Activated T-cell treated with anti-CD3 and anti-CD28 coated beads for 24 hours (primary cell): Measurements from ENCODE around the gene ZNF497.
"Not testable (repeated sequence)": the region's sequence is repeated elsewhere in the genome, so short reads cannot be mapped to it uniquely, and the experiment has no call there.

Source experiments
- DNase-seq: peaks from one replicate; pipeline ENCODE4 v3.0.0-alpha.2; 2020; ENCODE audit warnings: low read depth

Gene ZNF497

GRCh38 chr19:58310685-58311084, 51.9 kb downstream of the ZNF497 start:
- DNase-seq: not testable (repeated sequence)

GRCh38 chr19:58307736-58308135, 54.8 kb downstream of the ZNF497 start:
- no peak for DNase-seq

GRCh38 chr19:58305932-58306323, 56.6 kb downstream of the ZNF497 start:
- no peak for DNase-seq

- DNase-seq: peak; percentile 93
Measured at GRCh38 chr19:58305065-58305931, 57.3 kb downstream of the ZNF497 start, which contains the start of gene ERVK3-1. Gene ERVK3-1 (plus strand): TSS chr19:58305377. CDS start chr19:58312169, 6,792 bp downstream.

DNA sequence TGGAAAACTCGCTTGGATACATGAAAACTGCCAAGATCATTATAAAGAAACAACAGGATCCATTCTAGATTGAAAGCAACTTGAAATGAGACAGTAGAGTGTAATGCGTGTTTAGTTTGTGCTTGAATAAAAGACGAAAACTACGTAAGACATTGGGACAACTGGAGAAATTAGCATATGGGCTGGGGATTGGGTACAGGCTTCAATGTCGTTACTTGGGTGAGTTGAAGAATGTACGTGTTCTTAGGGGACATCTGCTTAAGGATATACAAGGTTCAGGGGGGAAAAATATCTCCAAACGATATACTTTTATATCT, 57.8 kb downstream of the ZNF497 start:
- DNase-seq: no peak
